ENCODE data around the gene ARMC2.
"Not testable (repeated sequence)": the region's sequence is repeated elsewhere in the genome, so short reads cannot be mapped to it uniquely, and the experiment has no call there.

DNA sequence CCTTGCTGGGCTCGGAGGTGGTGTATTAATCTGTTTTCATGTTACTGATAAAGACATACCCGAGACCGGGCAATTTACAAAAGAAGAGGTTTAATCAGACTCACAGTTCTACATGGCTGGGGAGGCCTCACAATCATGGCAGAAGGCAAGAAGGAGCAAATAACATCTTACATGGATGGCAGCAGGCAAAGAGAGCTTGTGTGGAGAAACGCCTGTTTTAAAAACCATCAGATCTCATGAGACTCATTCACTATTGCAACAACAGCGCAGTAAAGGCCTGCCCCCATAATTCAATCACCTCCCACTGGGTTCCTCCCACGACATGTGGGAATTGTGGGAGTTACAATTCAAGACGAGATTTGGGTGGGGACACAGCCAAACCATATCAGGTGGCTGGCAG, 30.9 kb upstream of the ARMC2 start:
- TF ChIP-seq GABPA (IDR thresholded peaks at IDR 0.05; ENCODE audit: borderline replicate concordance, insufficient read depth, low read length); RFX5 (IDR thresholded peaks at IDR 0.05; ENCODE audit: borderline replicate concordance, low read depth, low read length); POLR2A (IDR thresholded peaks at IDR 0.05; ENCODE audit: control extremely low read depth in 1 of 2, low read depth in 2 of 2, low read length in 2 of 2); YY1 (IDR thresholded peaks at IDR 0.05; ENCODE audit: low read depth, low read length); EGR1 (IDR thresholded peaks at IDR 0.05; ENCODE audit: borderline replicate concordance, low read depth, low read length); CEBPB (IDR thresholded peaks at IDR 0.05; ENCODE audit: low read depth, low read length); ASH2L (IDR thresholded peaks at IDR 0.05; ENCODE audit: low read length): not testable (repeated sequence)
- TF ChIP-seq, protein P1, sequence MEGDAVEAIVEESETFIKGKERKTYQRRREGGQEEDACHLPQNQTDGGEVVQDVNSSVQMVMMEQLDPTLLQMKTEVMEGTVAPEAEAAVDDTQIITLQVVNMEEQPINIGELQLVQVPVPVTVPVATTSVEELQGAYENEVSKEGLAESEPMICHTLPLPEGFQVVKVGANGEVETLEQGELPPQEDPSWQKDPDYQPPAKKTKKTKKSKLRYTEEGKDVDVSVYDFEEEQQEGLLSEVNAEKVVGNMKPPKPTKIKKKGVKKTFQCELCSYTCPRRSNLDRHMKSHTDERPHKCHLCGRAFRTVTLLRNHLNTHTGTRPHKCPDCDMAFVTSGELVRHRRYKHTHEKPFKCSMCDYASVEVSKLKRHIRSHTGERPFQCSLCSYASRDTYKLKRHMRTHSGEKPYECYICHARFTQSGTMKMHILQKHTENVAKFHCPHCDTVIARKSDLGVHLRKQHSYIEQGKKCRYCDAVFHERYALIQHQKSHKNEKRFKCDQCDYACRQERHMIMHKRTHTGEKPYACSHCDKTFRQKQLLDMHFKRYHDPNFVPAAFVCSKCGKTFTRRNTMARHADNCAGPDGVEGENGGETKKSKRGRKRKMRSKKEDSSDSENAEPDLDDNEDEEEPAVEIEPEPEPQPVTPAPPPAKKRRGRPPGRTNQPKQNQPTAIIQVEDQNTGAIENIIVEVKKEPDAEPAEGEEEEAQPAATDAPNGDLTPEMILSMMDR (IDR thresholded peaks at IDR 0.05; ENCODE audit: control extremely low read depth in 1 of 3, insufficient read depth in 1 of 3, low read depth in 1 of 3, low read length in 3 of 3), result not testable (repeated sequence)

All from H1 (cell line).